H1 (cell line): Measurements from ENCODE around the gene CENATAC. TPM values are rescaled to one million over a fixed set of nuclear protein-coding genes. Genes with fewer than 3 reads are reported as not detected.

Source experiments
- CTCF ChIA-PET: fragments of 300-600 bp; sonication (Branson Sonifier 250); formaldehyde crosslinking; loops from one replicate; lab custom pipeline; 2021; ENCODE audit not compliant: partially characterized antibody; lab: Charles Lee
- POLR2A ChIA-PET: fragments of 300-600 bp; sonication (Branson Sonifier 250); formaldehyde crosslinking; loops from one replicate; lab custom pipeline; 2021; ENCODE audit warnings: inconsistent platforms; ENCODE audit not compliant: partially characterized antibody; lab: Charles Lee
- DNase-seq, 2 experiments: peaks; one replicate each; pipeline versions ENCODE4 v3.0.0 to v3.0.0-alpha.2; 2010 to 2022; ENCODE audit warnings: low spot score in 2 of 2, low read depth in 1 of 2, mixed read lengths in 1 of 2
- FAIRE-seq: peaks from 2 replicates; lab custom pipeline; 2011; peaks lifted over from hg19 to GRCh38; lab: Jason Lieb, UNC
- H2AFZ ChIP-seq: 2 replicates; pipeline ENCODE4 v1.8.1; 2012; ENCODE audit warnings: low read length, inconsistent platforms
- H2AK5ac ChIP-seq: 2 replicates; pipeline ENCODE4 v1.6.1; 2013; ENCODE audit warnings: low read depth, low read length
- H2BK120ac ChIP-seq: replicated peaks from 2 replicates; pipeline ENCODE3; 2013; ENCODE audit warnings: low read depth, low read length, inconsistent platforms
- H2BK12ac ChIP-seq: 2 replicates; pipeline ENCODE4 v1.6.1; 2013; ENCODE audit warnings: low read depth, low read length
- H2BK15ac ChIP-seq: 2 replicates; pipeline ENCODE4 v1.6.1; 2013; ENCODE audit warnings: low read length
- H2BK20ac ChIP-seq: 2 replicates; pipeline ENCODE4 v1.6.1; 2013; ENCODE audit warnings: low read length
- H2BK5ac ChIP-seq: 2 replicates; pipeline ENCODE4 v1.6.1; 2013; ENCODE audit warnings: low read depth, low read length
- H3K14ac ChIP-seq: 2 replicates; pipeline ENCODE4 v1.6.1; 2013; ENCODE audit warnings: inconsistent platforms; ENCODE audit not compliant: insufficient read length
- H3K18ac ChIP-seq: 2 replicates; pipeline ENCODE4 v1.6.1; 2013; ENCODE audit warnings: low read length; ENCODE audit errors: extremely low read depth
- H3K23ac ChIP-seq: 2 replicates; pipeline ENCODE4 v1.6.1; 2013; ENCODE audit warnings: inconsistent platforms; ENCODE audit not compliant: insufficient read length
- H3K23me2 ChIP-seq: 2 replicates; pipeline ENCODE4 v1.6.1; 2013; ENCODE audit warnings: low read depth, low read length
- H3K27ac ChIP-seq: 2 replicates; pipeline ENCODE4 v1.6.1; 2011; ENCODE audit warnings: low read depth, low read length, inconsistent platforms
- H3K27me3 ChIP-seq, 4 experiments: replicated peaks in 1 of 4; 1 replicate in 1 of 4; 2 replicates in 3 of 4; pipeline versions ENCODE4 v1.6.1 to v1.8.1; 2011 to 2013; ENCODE audit warnings: low read length in 3 of 4, mild to moderate bottlenecking in 3 of 4, inconsistent platforms in 2 of 4, mixed read lengths in 2 of 4, moderate library complexity in 1 of 4; ENCODE audit not compliant: control insufficient read depth in 3 of 4, insufficient read depth in 3 of 4; ENCODE audit errors: extremely low read depth in 1 of 4
- H3K36me3 ChIP-seq, 4 experiments: 2 replicates each; pipeline versions ENCODE4 v1.6.1 to v1.8.1; 2011 to 2013; ENCODE audit warnings: mild to moderate bottlenecking in 4 of 4, low read length in 3 of 4, moderate library complexity in 2 of 4, control low read depth in 1 of 4, inconsistent platforms in 1 of 4; ENCODE audit not compliant: insufficient read depth in 4 of 4, control insufficient read depth in 2 of 4
- H3K4ac ChIP-seq: replicated peaks from 2 replicates; pipeline ENCODE3; 2013; ENCODE audit warnings: low read length, low read depth, mixed read lengths, inconsistent platforms; ENCODE audit not compliant: insufficient read length
- H3K4me1 ChIP-seq, 4 experiments: replicated peaks in 1 of 4; 1 replicate in 1 of 4; 2 replicates in 3 of 4; pipeline versions ENCODE4 v1.6.1 to v1.8.1; 2011 to 2013; ENCODE audit warnings: low read length in 3 of 4, inconsistent platforms in 2 of 4, mixed read lengths in 1 of 4; ENCODE audit not compliant: insufficient read depth in 4 of 4, control insufficient read depth in 3 of 4
- H3K4me2 ChIP-seq, 2 experiments: 2 replicates each; pipeline versions ENCODE4 v1.6.1 to v1.8.1; 2011 to 2013; ENCODE audit warnings: low read depth in 2 of 2, low read length in 2 of 2, control low read depth in 1 of 2, inconsistent platforms in 1 of 2, mild to moderate bottlenecking in 1 of 2; ENCODE audit not compliant: insufficient read depth in 1 of 2
- H3K4me3 ChIP-seq, 4 experiments: fragments of 200-600, 300-600 bp in 1 of 4; sonication (generic), shearing (Covaris generic), sonication (Bioruptor Twin) in 1 of 4; 2 replicates each; pipeline versions ENCODE4 v1.5.1 to v1.8.1; 2011 to 2016; ENCODE audit warnings: low read length in 4 of 4, low read depth in 3 of 4, control low read depth in 2 of 4, inconsistent platforms in 2 of 4, mild to moderate bottlenecking in 2 of 4, mixed read lengths in 1 of 4, moderate library complexity in 1 of 4; ENCODE audit not compliant: insufficient read depth in 2 of 4; ENCODE audit errors: extremely low read depth in 1 of 4
- H3K56ac ChIP-seq: replicated peaks from 2 replicates; pipeline ENCODE3; 2013; ENCODE audit warnings: low read depth, mild to moderate bottlenecking, mixed read lengths, low read length, inconsistent platforms; ENCODE audit not compliant: insufficient read length
- H3K79me1 ChIP-seq: 2 replicates; pipeline ENCODE4 v1.6.1; 2013; ENCODE audit warnings: low read depth, low read length, control low read depth
- H3K79me2 ChIP-seq, 2 experiments: 2 replicates each; pipeline versions ENCODE4 v1.6.1 to v1.8.1; 2012 to 2013; ENCODE audit warnings: low read length in 2 of 2, mild to moderate bottlenecking in 2 of 2, inconsistent platforms in 1 of 2; ENCODE audit not compliant: insufficient read depth in 2 of 2, control insufficient read depth in 1 of 2
- H3K9ac ChIP-seq, 4 experiments: replicated peaks in 1 of 4; 1 replicate in 1 of 4; 2 replicates in 3 of 4; pipeline versions ENCODE4 v1.6.1 to v1.8.1; 2011 to 2013; ENCODE audit warnings: low read depth in 3 of 4, low read length in 3 of 4, control low read depth in 2 of 4, mild to moderate bottlenecking in 2 of 4, moderate library complexity in 2 of 4, inconsistent platforms in 1 of 4; ENCODE audit errors: extremely low read depth in 1 of 4
- H3K9me3 ChIP-seq, 2 experiments: 2 replicates each; pipeline versions ENCODE4 v1.6.1 to v1.8.1; 2012 to 2013; ENCODE audit warnings: mild to moderate bottlenecking in 2 of 2, moderate library complexity in 2 of 2, control low read depth in 1 of 2, inconsistent platforms in 1 of 2, low read depth in 1 of 2, low read length in 1 of 2, mixed read lengths in 1 of 2; ENCODE audit not compliant: insufficient read depth in 2 of 2
- H4K20me1 ChIP-seq, 2 experiments: replicated peaks in 1 of 2; 2 replicates each; pipeline versions ENCODE3 to v1.8.1; 2011 to 2013; ENCODE audit warnings: inconsistent platforms in 2 of 2, low read length in 2 of 2, mild to moderate bottlenecking in 1 of 2; ENCODE audit not compliant: insufficient read depth in 2 of 2, control insufficient read depth in 1 of 2
- H4K5ac ChIP-seq: 2 replicates; pipeline ENCODE4 v1.6.1; 2013; ENCODE audit warnings: low read length, low read depth, mixed read lengths, inconsistent platforms; ENCODE audit not compliant: insufficient read length
- H4K8ac ChIP-seq: 2 replicates; pipeline ENCODE4 v1.8.0; 2013; ENCODE audit warnings: mild to moderate bottlenecking, moderate library complexity, low read length, inconsistent platforms; ENCODE audit not compliant: insufficient read depth; ENCODE audit errors: extremely low read depth
- H4K91ac ChIP-seq: replicated peaks from 2 replicates; pipeline ENCODE3; 2013; ENCODE audit warnings: low read length, mixed read lengths, inconsistent platforms; ENCODE audit not compliant: insufficient read length
- ASH2L ChIP-seq: fragments of 200-600, 300-600 bp; sonication (generic); IDR thresholded peaks from one replicate; pipeline ENCODE4 v1.7.1; 2017; ENCODE audit warnings: low read length
- BACH1 ChIP-seq: IDR thresholded peaks from 2 replicates; pipeline ENCODE4 v1.6.1; 2012; ENCODE audit warnings: low read length, improper control_type of control experiment
- CBX8 ChIP-seq: fragments of 300-800, 300-1000 bp; sonication (generic); IDR thresholded peaks from 2 replicates; pipeline ENCODE4 v1.7.1; 2016; ENCODE audit warnings: low read depth, low read length, borderline replicate concordance
- CREB1 ChIP-seq: IDR thresholded peaks from 2 replicates; pipeline ENCODE4 v1.6.1; 2012; ENCODE audit warnings: inconsistent platforms
- EP300 ChIP-seq, 2 experiments: IDR thresholded peaks; 1 replicate in 1 of 2; 2 replicates in 1 of 2; pipeline ENCODE4 v1.6.1; 2011 to 2012; ENCODE audit warnings: low read depth in 2 of 2, low read length in 2 of 2, mild to moderate bottlenecking in 2 of 2, borderline replicate concordance in 1 of 2, inconsistent platforms in 1 of 2, moderate library complexity in 1 of 2
- HDAC6 ChIP-seq: IDR thresholded peaks from one replicate; pipeline ENCODE4 v1.7.1; 2012; ENCODE audit warnings: low read depth, mild to moderate bottlenecking, inconsistent platforms, low read length, moderate library complexity
- POLR2A ChIP-seq, 2 experiments: IDR thresholded peaks; 1 replicate in 1 of 2; 2 replicates in 1 of 2; pipeline ENCODE4 v1.6.1; 2011; ENCODE audit warnings: low read depth in 2 of 2, low read length in 2 of 2, mild to moderate bottlenecking in 2 of 2; ENCODE audit errors: control extremely low read depth in 1 of 2
- SP1 ChIP-seq: IDR thresholded peaks from 2 replicates; pipeline ENCODE4 v1.6.1; 2011; ENCODE audit warnings: low read depth, low read length
- WGBS, 2 experiments: shearing (Covaris generic) in 1 of 2; methylation state at CpG; one replicate each; pipeline versions ENCODE4 v1.1.6 to v1.1.7; 2013 to 2015; ENCODE audit warnings: low lambda C conversion rate in 2 of 2, mixed read lengths in 2 of 2, inconsistent platforms in 1 of 2, low coverage in 1 of 2, missing lambda C conversion rate in 1 of 2; ENCODE audit not compliant: insufficient replicate concordance in 2 of 2, insufficient coverage in 1 of 2, insufficient read length in 1 of 2; ENCODE audit errors: extremely low coverage in 1 of 2, missing lambda C conversion rate in 1 of 2; 5-methylcytosine and 5-hydroxymethylcytosine counted together
- polyA plus RNA-seq, 7 experiments: library from polyadenylated mRNA; depleted of rRNA in 3 of 7; stranded (reverse) in 5 of 7; unstranded in 2 of 7; fragments of >200 nt in 5 of 7; fragments of 200-250 nt in 2 of 7; gene quantifications; 1 replicate in 5 of 7; 2 replicates in 1 of 7; 4 replicates in 1 of 7; pipeline versions ENCODE4 v1.2.1 to v1.2.3, GENCODE V29; 2011 to 2013; ENCODE audit warnings: missing spikeins in 2 of 7, mixed read lengths in 2 of 7
- total RNA-seq: library from RNA; stranded (reverse); fragmentation: NEBNext Ultra II Directional; extraction: Animal tissue kit (Norgen Biotek cat#: 25700); gene quantifications from 2 replicates; pipeline ENCODE4 v1.2.1, GENCODE V29; 2021
- TF ChIP-seq, protein P1 (sequence below): IDR thresholded peaks from 2 replicates; pipeline ENCODE4 v1.6.1; 2012; ENCODE audit warnings: inconsistent platforms
- TF ChIP-seq, protein P2 (sequence below): IDR thresholded peaks from 2 replicates; pipeline ENCODE4 v1.6.1; 2012; ENCODE audit warnings: low read length, inconsistent platforms

The CENATAC gene
- total and polyA plus RNA-seq, 2 of the 8 experiments (the other 6 are each of a cell fraction or from before 2014, with no cell fraction given): 22.7 to 36.4 TPM

DNA sequence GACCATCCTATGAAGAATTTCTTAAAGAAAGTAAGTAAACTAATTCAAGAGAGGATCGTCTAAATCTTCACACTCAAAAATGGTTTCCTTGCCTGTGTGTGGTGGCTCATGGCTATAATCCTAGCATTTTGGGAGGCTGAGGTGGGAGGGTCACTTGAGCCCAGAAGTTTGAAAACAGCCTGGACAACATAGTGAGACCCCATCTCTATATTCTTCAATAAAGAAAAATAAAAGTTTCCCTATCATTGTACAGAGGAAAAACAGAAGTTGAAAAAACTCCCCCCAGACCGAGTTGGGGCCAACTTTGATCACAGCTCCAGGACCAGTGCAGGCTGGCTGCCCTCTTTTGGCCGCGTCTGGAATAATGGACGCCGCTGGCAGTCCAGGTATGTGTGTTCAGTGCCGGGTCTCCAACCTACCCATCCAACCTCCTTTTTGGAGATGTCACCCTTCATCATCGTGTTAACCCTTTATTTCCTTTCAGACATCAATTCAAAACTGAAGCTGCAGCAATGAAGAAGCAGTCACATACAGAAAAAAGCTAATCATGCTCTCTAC is 17.2 kb downstream of the CENATAC start:
- H3K27me3 ChIP-seq: no peaks in the 10 kb centered on the region
- no peak for FAIRE-seq
- no peak overlapping the region for H2BK15ac ChIP-seq
- no peak overlapping the region for H3K9ac ChIP-seq
- H2BK20ac ChIP-seq: no peak overlapping the region
- no peak overlapping the region for H3K4me3 ChIP-seq
- no peak overlapping the region for H3K18ac ChIP-seq
- peaks cover 3% of the 10 kb centered on the region for H3K79me1 ChIP-seq
- no peak for DNase-seq
- 85% methylated on average over 8 of the region's 8 CpGs; no CpG with 5 or more reads in 1 of the 2 experiments for WGBS, 2 experiments
- no peak overlapping the region for H2AFZ ChIP-seq
- H2BK12ac ChIP-seq: no peak overlapping the region
- 0 out of 2 replicates have a peak overlapping the region, but pooled peaks have one; percentile 73 for H4K8ac ChIP-seq
- no peak overlapping the region for H3K14ac ChIP-seq
- no peak overlapping the region for H3K23ac ChIP-seq
- no peak overlapping the region for H3K4ac ChIP-seq
- no peak overlapping the region for H2AK5ac ChIP-seq
- no peak overlapping the region for H2BK120ac ChIP-seq
- H4K5ac ChIP-seq: no peak overlapping the region
- peaks cover 0 to 8% (median 2%) of the 10 kb centered on the region in 4 experiments; a peak in 4 of 7 replicates for H3K4me1 ChIP-seq
- H3K56ac ChIP-seq: no peak overlapping the region
- H3K79me2 ChIP-seq: peaks cover 14 to 39% of the 10 kb centered on the region in 2 experiments; a peak in 3 of 4 replicates
- ChIA-PET CTCF (interaction anchor here (0.6 to 1.8 kb wide), 12 partner anchors 8 to 832 kb away, joined by 3 to 5 read pairs (median 3); no protein-coding TSS in a partner anchor), POLR2A (interaction anchor here (0.6 to 18.5 kb wide), 18 partner anchors 12 to 223 kb away, joined by 3 to 264 read pairs (median 4); partner anchors contain the start of genes C2CD2L, CENATAC, DPAGT1 and HMBS)
- no peaks in the 10 kb centered on the region; the same call in 1 of the 2 replicates for H3K23me2 ChIP-seq
- H3K27ac ChIP-seq: no peak overlapping the region
- H4K20me1 ChIP-seq: peaks cover 3 to 7% of the 10 kb centered on the region in 2 experiments
- no peaks in the 10 kb centered on the region for H3K9me3 ChIP-seq
- no peak overlapping the region; a peak in 1 of 4 replicates for H3K4me2 ChIP-seq
- no peak overlapping the region for H2BK5ac ChIP-seq
- no peak overlapping the region for H4K91ac ChIP-seq
- H3K36me3 ChIP-seq: peaks cover 27 to 71% (median 51%) of the 10 kb centered on the region in 4 experiments
- peak; percentile 60 to 78 for TF ChIP-seq POLR2A (IDR thresholded peaks at IDR 0.05; ENCODE audit: control extremely low read depth in 1 of 2, low read depth in 2 of 2, low read length in 2 of 2)
- TF ChIP-seq, protein P1, sequence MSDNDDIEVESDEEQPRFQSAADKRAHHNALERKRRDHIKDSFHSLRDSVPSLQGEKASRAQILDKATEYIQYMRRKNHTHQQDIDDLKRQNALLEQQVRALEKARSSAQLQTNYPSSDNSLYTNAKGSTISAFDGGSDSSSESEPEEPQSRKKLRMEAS: no peak
- TF ChIP-seq HDAC6: no peak
- TF ChIP-seq CREB1: no peak
- no peak for TF ChIP-seq ASH2L
- TF ChIP-seq, protein P2, sequence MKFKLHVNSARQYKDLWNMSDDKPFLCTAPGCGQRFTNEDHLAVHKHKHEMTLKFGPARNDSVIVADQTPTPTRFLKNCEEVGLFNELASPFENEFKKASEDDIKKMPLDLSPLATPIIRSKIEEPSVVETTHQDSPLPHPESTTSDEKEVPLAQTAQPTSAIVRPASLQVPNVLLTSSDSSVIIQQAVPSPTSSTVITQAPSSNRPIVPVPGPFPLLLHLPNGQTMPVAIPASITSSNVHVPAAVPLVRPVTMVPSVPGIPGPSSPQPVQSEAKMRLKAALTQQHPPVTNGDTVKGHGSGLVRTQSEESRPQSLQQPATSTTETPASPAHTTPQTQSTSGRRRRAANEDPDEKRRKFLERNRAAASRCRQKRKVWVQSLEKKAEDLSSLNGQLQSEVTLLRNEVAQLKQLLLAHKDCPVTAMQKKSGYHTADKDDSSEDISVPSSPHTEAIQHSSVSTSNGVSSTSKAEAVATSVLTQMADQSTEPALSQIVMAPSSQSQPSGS: peak; percentile 75; the same call in 1 of the 2 replicates
- no peak for TF ChIP-seq BACH1
- no peak for TF ChIP-seq CBX8
- TF ChIP-seq SP1: no peak
- no peak for TF ChIP-seq EP300 (IDR thresholded peaks at IDR 0.05; ENCODE audit: borderline replicate concordance in 1 of 2, low read depth in 2 of 2, low read length in 2 of 2)
